HG02884 (cell line): ENCODE measurements around the gene RNF138.
"Not testable (repeated sequence)": the region's sequence is repeated elsewhere in the genome, so short reads cannot be mapped to it uniquely, and the experiment has no call there.

ENCODE experiments used
- ATAC-seq: cut with Tn5 transposase; IDR thresholded peaks from one replicate; pipeline ENCODE4 v1.9.1; 2021; ENCODE audit warnings: mild to moderate bottlenecking, moderate library complexity; ENCODE audit not compliant: unreplicated experiment

The RNF138 gene, protein sequence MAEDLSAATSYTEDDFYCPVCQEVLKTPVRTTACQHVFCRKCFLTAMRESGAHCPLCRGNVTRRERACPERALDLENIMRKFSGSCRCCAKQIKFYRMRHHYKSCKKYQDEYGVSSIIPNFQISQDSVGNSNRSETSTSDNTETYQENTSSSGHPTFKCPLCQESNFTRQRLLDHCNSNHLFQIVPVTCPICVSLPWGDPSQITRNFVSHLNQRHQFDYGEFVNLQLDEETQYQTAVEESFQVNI

DNA sequence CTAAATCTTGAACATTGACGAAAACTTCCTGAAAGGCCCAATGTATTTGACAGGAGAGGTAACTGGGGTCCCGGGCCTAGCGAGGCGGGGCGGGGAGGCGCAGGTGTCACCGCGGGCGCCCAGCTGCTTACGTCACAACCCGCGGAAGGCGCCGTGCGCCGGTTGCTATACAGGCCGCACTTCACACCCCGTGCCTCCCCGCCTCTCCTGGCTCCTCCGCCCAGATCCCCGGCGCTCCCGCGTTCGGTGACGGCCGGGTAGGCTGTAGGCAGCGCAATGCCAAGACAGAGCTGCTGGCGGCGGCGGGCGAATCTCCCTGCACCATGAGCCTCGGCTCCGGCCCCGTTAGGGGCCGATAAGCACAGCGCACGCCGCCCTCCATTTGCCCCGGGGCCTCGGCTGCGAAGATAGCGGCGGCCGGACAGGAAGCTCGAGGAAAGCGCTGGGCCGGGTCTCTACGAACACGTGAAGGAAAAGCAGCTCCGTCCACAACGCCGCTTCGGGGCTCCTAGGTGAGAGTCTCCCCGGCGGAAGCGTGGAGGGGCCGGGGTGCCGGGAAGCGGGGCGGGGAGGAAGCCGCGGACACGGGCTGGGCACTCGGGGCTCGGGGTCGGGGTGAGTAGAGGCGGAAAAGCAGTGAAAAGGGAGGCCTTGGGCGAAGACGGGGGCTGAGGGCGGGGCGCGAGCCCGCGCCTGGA, at the start of gene RNF138:
RNF138 (plus strand) TSS at position 151 of the 698 bp plus-strand sequence. CDS start 903 bp downstream, outside the sequence.
- peak; percentile 54 for ATAC-seq

DNA sequence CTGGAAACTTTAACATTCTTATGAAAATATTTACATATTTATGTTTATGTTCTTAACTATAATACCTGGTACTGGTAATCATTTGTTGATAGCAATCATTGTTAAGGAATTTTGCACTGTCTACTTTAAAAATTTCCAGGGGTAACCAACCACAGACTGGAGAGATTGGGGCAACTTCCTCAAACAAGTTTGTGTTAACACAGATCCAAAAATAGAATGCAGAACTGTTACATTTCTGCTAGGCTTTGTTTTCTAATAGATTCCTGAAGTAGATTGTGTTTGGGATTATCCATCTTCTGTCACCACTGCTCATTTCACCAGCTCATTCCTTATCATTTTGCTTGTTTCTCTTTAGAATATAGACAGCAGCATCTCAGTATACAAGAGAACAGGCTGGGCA, 49.3 kb upstream of the RNF138 start:
- no peak for ATAC-seq

DNA sequence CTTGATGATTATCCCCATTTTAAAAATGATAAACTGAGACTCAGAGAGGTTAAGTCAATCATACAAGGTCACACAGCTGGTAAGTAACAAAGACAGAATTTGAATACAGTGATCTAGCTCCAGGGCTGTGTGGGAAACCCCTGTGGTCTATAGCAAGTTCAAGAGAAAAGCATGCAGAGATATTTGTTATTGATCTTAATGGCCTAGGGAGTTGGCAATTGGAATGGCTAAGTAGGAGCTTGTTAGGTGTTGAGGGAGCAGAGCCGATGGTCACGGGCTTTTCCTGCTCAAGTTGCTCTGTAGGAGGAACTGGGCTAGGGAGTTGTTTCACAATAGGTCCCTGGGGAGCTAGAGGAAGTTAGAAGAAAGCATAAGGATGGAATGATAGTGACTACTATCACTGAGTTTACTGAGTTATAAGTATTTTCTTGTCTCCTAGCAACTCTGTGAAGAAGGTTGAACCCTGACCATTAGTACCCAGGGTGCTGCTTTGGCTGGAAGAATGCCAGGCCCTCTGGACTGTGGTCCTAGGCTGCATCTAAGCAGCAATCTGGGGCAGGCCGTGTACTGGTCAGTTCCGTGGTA, 43.1 kb upstream of the RNF138 start:
- peak; percentile 62 for ATAC-seq

DNA sequence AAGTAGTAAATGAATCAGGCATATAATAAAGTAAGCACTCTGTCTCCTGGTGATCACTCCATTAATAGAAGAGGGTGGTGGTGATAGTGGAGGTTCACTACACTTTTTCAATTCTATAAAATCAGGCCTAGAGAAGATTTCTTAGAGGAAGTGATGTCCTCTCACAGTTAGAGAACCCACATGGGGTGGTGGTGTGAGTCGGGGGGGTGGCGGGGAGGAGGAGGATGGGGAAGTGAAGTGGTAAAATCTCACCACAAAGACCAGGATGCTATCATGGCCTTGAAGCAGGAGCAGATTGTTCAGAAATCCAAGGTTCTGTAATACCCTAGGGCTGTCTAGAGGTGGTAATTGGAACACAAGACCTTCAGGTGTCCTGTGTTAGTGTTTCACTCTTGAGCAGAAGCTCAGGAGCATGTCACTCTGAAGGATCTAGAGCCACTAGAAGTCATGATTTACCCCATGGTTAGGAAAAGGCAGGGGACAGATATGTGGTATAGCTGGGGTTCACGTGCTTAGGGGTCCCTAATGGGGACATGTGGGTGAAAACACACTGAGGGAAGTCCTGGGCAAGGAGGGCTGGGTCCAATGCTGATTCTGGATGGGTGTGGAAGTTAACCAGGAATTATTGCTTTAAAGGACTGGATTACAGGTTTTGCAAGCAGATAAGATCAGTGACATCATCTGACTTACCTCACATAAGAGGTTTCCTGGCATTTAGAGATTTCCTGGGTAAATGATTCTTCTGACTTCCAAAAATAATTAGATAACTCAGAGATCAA, 42.1 kb upstream of the RNF138 start:
- ATAC-seq: peak; percentile 36

DNA sequence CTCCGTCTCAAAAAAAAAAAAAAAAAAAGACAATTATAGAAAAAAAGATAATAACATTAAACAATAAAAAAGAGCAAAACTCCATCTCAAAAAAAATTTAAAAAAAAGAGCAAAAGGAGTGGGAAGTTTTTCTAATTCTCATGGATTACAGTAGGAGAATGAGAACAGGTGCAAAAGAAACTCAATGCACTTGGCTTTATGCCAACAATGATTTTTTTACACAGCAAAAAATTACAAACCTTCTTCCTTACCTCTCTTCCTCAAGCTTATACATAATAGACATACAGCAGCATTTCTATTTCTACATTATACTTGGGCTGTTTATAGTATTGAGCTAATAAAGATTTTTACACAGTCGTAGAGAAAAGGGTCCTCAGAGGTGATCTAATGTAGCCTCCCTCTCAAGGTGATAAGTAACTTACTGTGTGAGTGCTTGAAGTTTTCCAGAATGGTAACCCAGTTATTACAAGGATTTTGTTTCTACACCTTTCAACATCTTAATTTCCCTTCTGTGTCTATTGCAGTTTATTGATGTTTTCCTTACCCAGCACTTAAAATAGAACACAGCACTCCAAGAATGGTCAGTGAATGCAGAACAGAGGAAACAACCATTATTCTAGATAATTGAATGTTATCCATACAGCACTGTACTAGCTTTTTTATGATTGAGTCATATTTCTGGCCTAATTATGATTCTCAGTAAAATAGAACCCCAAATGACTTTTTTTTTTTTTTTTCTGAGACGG, 34.9 kb upstream of the RNF138 start:
- no peak for ATAC-seq

DNA sequence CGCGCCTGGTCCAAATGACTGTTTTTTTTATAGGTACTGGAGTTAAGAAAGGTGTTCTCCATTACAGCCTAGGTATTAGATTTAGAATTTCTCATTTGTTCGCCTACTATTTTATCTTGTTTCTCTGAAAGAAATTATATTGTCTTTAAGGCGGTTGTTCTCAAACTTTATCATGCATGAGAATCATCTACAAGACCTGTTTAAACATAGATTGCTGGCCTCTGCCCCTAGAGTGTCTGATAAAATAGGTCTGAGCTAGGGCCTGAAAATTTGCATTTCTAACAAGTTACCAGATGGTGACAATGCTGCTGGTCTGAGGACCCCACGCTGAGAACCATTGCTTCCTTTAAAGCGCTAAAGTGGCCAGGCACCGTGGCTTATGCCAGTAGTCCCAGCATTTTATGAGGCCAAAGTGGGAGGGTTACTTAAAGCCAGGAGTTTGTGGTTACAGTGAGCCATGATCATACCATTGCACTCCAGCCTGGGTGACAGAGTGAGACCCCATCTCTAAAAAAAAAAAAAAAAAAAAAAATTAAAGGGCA, 34.0 kb upstream of the RNF138 start:
- ATAC-seq: no peak

DNA sequence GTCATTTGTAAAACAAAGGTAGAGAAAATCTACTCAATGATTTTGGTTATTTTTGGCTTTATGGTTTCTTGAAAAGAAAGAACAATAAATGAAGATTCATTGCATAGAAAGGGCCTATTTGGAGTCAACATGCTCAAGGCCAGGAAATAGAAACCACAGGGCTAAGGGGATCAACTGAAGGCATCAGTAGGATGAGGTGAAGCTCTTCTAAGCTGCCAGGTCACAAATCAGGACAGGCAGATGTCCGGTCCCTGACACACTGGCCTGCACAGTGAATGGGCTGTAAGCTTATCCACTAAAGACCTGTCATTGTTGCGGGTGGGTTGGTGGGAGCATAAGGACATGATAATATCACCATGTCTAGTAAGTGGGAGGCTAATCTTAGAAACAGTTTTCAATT, 31.6 kb upstream of the RNF138 start:
- no peak for ATAC-seq

DNA sequence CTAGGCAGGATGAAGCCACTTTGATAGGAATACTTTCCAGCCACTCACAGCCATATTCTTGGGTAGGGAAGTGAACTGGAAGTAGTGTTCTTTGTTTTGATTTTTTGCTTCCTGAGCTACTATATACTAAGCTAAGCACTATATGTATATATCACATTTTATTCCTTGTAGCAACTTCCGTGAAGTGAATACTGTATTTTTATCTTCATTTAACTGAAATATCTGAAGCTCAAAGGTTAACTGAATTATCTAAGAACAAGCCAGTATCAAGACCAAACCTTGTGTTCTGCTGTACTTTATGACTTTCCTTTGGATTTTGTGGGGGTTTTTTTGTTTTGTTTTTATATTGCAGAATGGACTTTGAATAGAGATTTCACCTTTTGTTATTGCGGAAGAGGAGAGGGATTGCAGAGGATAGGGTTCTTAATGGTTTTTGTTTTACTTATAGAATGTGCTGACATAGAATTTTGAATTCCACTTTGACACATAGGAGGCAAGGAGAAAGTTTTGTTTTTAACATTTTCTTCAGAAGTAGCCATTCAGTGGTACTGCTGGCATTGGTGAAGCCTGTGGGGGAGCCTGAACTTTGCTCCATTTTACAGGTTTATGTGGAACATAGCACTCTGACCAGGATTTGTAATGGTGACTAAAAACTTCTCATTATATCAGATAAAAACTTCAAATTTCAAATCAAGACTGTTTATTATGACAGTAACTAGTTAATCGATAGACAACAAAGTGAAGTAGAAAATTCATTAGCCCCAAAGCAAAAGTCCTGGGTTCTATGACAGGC, 24.1 kb upstream of the RNF138 start:
- ATAC-seq: no peak

DNA sequence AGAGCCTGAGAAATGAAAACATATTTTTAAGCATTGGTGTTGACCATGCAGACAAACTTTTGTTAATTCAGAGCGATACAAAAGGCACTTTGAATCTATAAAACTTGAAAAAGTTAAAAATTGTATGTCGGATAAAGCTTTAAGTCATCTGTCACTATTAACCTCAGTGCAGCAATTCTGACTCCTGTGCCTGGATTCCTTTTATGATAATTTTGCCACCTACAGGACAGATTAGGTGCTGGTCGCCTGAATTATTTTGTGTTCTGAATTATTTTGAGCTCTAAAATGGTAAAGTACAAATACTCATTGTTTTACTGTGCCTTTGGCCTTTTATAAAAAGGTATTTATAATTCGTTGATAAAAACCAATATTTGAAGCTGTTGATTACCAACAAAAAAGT, 19.4 kb upstream of the RNF138 start:
- ATAC-seq: no peak

DNA sequence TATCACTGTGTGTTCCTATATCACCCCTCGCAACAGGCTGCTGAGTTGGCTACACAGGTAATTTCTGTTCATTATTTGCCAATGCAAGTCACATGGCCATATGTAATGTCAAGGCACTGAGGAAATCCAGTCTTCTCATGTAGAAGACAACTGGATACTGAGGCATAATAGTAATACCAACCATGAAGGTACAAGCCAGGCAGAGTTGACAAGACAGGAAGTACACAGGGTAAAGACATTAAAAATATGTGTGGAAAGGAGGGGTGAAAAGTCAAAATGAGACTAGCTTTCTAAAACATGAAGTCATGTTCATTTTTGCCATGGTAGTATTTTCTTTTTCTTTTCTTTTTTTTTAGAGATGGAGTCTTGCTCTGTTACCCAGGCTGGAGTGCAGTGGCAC, 17.5 kb upstream of the RNF138 start:
- ATAC-seq: no peak

DNA sequence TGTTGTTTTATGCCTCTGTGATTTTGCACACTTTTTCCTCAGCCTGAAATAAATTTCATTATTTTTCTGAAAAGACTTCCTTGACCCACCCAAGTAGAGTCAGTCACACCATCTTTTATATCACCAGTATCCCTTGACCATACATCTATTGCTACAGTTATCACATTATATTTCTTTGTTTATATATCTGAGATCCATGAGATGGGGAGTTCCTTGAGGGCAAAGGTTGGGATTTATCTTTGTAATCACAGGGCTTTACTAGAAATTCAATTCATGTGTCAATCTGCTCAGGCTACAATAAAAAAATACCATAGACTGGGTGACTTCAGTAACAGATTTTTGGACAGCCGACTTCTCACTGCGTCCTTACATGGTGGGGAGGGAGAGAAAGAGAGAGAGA, 12.8 kb upstream of the RNF138 start:
- no peak for ATAC-seq

DNA sequence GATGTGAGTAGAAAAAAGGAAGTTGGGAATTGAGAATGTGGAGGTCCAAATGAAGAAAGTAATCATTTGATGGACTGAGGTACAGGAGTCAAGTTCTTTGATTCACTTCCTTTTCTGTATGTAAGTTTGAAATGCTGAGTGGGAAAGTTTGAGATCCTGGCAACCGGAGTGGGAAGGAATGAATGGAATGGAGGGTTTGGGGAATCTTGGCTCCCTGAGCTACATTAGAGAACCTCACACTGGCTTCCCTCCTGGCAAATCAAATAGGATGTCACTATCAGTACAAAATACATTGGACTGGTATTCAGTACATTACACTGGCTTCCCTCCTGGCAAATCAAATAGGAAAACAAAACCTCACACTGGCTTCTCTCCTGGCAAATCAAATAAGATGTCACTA, 9.8 kb upstream of the RNF138 start:
- ATAC-seq: no peak

DNA sequence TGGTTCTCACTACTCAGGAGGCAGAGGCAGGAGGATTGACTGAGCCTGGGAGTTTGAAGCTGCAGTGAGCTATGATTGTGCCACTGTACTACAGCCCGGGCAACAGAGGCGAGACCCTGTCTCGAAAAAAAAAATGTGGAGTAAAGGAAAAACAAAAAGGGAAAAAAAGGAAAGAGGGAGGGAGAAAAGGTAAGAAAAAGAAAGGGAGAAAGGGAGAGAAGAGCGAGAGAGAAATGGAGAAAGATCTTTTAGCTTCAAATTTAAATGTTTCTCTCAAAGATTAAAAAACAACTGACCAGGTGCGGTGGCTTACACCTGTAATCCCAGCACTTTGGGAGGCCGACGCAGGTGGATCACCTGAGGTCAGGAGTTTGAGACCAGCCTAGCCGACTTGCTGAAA, 7.9 kb upstream of the RNF138 start:
- no peak for ATAC-seq

DNA sequence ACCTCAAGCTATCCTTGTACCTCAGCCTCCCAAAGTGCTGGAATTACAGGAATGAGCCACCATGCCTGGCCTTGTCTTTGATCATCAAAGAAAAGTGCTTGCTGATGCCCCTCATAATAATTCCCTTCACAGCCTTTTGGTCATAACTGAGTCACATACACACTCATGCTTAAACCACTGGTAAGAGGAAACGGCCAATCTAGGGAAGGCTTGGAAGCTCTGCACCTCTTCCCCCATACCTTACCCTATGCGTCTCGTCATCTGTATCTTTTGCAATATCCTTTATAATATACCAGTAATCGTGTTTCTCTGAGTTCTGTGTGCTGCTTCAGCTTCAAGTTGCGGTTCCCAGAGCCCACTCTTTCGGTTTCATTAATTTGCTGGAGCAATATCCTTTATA, 4.8 kb upstream of the RNF138 start:
- ATAC-seq: no peak

DNA sequence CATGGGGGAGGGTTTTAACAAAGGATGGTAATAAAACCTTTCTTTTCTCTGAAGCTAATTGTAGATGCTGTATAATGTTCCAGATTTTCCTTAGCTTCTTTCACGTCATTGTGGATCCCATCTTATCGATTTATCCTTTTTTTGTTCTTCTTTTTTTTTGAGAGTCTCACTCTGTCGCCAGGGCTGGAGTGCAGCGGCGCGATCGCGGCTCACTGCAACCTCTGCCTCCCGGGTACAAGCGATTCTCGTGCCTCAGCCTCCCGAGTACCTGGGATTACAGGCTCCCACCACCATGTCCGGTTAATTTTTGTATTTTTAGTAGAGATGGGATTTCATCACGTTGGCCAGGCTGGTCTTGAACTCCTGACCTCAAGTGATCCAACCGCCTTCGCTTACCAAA, 843 bp upstream of the RNF138 start:
- not testable (repeated sequence) for ATAC-seq

DNA sequence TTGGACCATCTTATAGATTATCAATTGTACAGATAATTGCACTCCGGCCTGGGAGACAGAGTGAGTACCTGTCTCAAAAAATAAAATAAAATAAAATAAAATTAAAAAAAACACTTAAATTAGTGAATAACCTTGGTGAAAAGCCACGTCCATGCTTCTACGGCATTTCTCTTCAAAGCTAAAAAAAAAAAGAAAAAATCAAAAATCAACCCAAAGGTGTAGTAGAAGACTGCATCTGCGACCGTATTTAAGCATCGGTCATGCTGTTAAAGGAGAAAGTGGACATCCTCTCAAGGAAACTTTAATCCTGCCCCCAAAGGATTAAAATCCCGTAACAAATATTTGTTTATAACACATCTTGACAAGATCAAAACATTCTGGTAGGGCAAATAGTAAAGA, 350 bp upstream of the RNF138 start:
- no peak for ATAC-seq

DNA sequence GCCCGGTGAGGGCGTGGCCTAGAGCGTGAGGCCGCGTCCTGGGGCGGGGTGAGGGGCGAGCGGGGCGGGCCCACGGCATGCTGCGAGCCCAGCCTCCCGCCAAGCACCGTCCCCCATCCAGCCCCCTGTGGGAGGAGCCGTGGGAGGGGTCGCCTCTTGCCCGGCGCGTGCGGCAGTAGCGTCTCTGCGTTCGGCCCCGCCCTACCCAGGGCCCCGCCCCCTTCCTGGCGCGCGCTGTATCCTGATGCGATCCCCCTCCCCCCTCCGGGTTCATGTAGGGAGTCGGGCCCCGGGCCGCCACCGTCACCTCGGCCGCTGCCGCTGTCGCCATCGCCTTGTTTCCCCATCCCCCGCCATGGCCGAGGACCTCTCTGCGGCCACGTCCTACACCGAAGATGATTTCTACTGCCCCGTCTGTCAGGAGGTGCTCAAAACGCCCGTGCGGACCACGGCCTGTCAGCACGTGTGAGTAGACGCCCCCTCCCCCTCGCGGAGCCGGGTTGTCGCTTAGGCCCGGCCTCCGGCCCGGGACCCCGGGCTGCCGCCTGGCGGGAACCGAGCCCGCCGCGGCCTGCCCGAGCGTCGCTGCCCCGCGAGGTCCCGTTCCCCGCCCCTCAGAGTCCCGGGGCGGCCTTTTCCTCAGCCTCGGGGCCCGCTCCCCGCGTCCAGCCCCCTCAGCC, 888 bp downstream of the RNF138 start:
- ATAC-seq: peak; percentile 75

DNA sequence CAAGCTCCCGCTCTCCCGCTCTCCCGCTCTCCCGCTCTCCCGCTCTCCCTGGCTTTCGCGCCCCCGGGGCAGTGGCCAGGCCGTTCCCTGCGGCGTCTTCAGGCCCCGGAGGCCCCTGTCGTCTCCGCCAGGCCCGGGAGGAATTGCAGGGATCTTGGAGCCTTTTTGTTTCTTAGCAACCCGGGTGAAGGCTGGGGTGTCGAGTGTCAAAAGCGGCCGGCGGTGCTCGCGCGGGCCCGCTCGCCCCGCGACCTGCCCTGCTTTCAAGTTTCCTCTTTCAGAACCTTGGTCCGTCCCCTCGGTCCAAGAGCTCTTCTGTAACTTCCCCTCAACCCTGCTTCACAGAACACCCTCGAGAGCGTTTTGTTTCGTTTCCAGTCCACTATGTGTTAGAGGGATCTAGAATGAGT, 1.4 kb downstream of the RNF138 start:
- no peak for ATAC-seq

DNA sequence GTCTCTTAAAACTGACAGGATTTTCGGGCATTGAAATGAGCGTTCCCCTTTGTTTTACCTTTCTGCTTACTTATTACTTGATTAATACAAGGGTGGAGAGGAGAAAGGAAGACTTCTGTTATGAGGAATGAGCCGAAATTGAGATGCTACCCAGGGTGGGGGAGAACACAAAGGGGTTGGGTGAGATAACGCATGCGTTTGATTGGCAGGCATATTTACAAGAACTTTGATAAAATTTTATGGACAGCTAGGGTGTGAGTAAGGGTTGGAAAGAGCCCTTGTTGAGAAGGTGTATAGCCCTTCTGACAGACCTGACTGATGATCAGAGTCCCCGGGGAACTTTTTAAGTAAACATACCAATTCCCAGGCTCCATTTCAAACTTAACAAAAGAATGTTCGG, 1.8 kb downstream of the RNF138 start:
- no peak for ATAC-seq
